T-cell (primary cell): ENCODE data around the gene ZNF106. TPM values are rescaled to one million over a fixed set of nuclear protein-coding genes. Genes with fewer than 3 reads are reported as not detected.

Experiments
- ATAC-seq, 4 experiments: fragments of 200-7000 bp in 3 of 4; fragments of 150-1000 bp in 1 of 4; cut with Tn5 transposase; replicated peaks in 1 of 4; 1 replicate in 3 of 4; 2 replicates in 1 of 4; pipeline ENCODE4 v1.10.0; 2021; ENCODE audit warnings: moderate library complexity in 3 of 4, mild to moderate bottlenecking in 2 of 4, moderate number of reproducible peaks in 1 of 4
- CTCF ChIA-PET, 2 donors: fragments of 300-600 bp; sonication (Branson Sonifier 250); formaldehyde crosslinking; loops; one replicate each; lab custom pipeline; 2022; ENCODE audit warnings: antibody characterized with exemption in 2 of 2; lab: Charles Lee
- POLR2A ChIA-PET, 2 donors: fragments of 300-600 bp; sonication (Branson Sonifier 250); formaldehyde crosslinking; loops; one replicate each; lab custom pipeline; 2022; ENCODE audit warnings: antibody characterized with exemption in 2 of 2; lab: Charles Lee
- DNase-seq, 35 experiments: peaks; one replicate each; pipeline versions ENCODE4 v3.0.0 to v3.0.0-alpha.2; 2013 to 2023
- H3K27ac ChIP-seq: one replicate; pipeline ENCODE4 v1.5.1; 2013; ENCODE audit warnings: low read length
- H3K27me3 ChIP-seq, 2 experiments: replicated peaks in 1 of 2; 1 replicate in 1 of 2; 2 replicates in 1 of 2; pipeline versions ENCODE4 v1.6.1 to v1.7.0; 2013; ENCODE audit warnings: low read length in 1 of 2, mixed read lengths in 1 of 2; ENCODE audit not compliant: control insufficient read depth in 2 of 2, insufficient read depth in 2 of 2; ENCODE audit errors: extremely low read depth in 1 of 2
- H3K36me3 ChIP-seq, 2 donors: 1 replicate in 1 of 2; 2 replicates in 1 of 2; pipeline versions ENCODE4 v1.6.1 to v1.7.0; 2013; ENCODE audit warnings: low read length in 1 of 2; ENCODE audit not compliant: control insufficient read depth in 2 of 2, insufficient read depth in 1 of 2; ENCODE audit errors: extremely low read depth in 1 of 2
- H3K4me1 ChIP-seq, 2 experiments: 1 replicate in 1 of 2; 2 replicates in 1 of 2; pipeline versions ENCODE4 v1.6.1 to v1.7.0; 2013; ENCODE audit warnings: low read length in 2 of 2, mixed read lengths in 1 of 2; ENCODE audit not compliant: insufficient read depth in 2 of 2, control insufficient read depth in 1 of 2; ENCODE audit errors: extremely low read depth in 1 of 2
- H3K4me3 ChIP-seq, 2 donors: 1 replicate in 1 of 2; 2 replicates in 1 of 2; pipeline versions ENCODE4 v1.5.1 to v1.7.0; 2013; ENCODE audit warnings: mild to moderate bottlenecking in 2 of 2, low read length in 1 of 2, moderate library complexity in 1 of 2; ENCODE audit not compliant: control insufficient read depth in 1 of 2; ENCODE audit errors: extremely low read depth in 1 of 2
- H3K9me3 ChIP-seq: 2 replicates; pipeline ENCODE4 v1.7.0; 2013
- H3K27ac Mint-ChIP-seq, 2 donors: one replicate each; pipeline ENCODE4 v1.8.0; 2020 to 2021; ENCODE audit warnings: mild to moderate bottlenecking in 2 of 2, mixed read lengths in 2 of 2
- H3K27me3 Mint-ChIP-seq, 2 donors: one replicate each; pipeline ENCODE4 v1.8.0; 2021 to 2022; ENCODE audit warnings: mixed read lengths in 2 of 2
- H3K36me3 Mint-ChIP-seq: one replicate; pipeline ENCODE4 v1.8.0; 2021; ENCODE audit warnings: mixed read lengths
- H3K4me1 Mint-ChIP-seq, 3 donors: one replicate each; pipeline ENCODE4 v1.8.0; 2020 to 2022; ENCODE audit warnings: mixed read lengths in 3 of 3, mild to moderate bottlenecking in 1 of 3
- H3K4me3 Mint-ChIP-seq, 3 donors: one replicate each; pipeline ENCODE4 v1.8.0; 2020 to 2022; ENCODE audit warnings: mild to moderate bottlenecking in 3 of 3, mixed read lengths in 3 of 3, moderate library complexity in 3 of 3
- H3K9me3 Mint-ChIP-seq, 3 donors: one replicate each; pipeline ENCODE4 v1.8.0; 2020 to 2022; ENCODE audit warnings: mixed read lengths in 3 of 3
- WGBS: methylation state at CpG from one replicate; pipeline ENCODE4 v1.1.5; 2013; ENCODE audit warnings: missing lambda C conversion rate; ENCODE audit not compliant: insufficient coverage; 5-methylcytosine and 5-hydroxymethylcytosine counted together
- total RNA-seq, 35 experiments: library from RNA in 6 of 35; stranded (reverse) in 6 of 35; fragments of 120-200 nt in 1 of 35; gene quantifications; one replicate each; pipeline versions ENCODE4 v1.2.1 to v1.2.4 and lab custom pipeline; 2013 to 2026

ZNF106 gene
- total RNA-seq, 5 donors from 2014 or later (not counting 1 experiment from before 2014, with no cell fraction given): 33.1 to 41.1 (median 36.7) TPM

GRCh38 chr15:42449770-42450424 lies 41.0 kb downstream of the ZNF106 start:
- DNase-seq (no peak), ATAC-seq (no peak)
- H3K36me3 ChIP-seq: peaks cover 6 to 61% of the 10 kb centered on the region in 2 donors
- no peaks in the 10 kb centered on the region for H3K9me3 Mint-ChIP-seq
- no peak overlapping the region for H3K27ac Mint-ChIP-seq
- no peak overlapping the region for H3K27ac ChIP-seq
- CTCF ChIA-PET: no interaction called here
- no peaks in the 10 kb centered on the region for H3K9me3 ChIP-seq
- no peak overlapping the region for H3K4me3 ChIP-seq
- H3K27me3 ChIP-seq: no peaks in the 10 kb centered on the region
- peaks cover 59% of the 10 kb centered on the region for H3K36me3 Mint-ChIP-seq
- no peak overlapping the region for H3K4me3 Mint-ChIP-seq
- no peaks in the 10 kb centered on the region for H3K4me1 Mint-ChIP-seq
- WGBS: 93% methylated on average over 9 of the region's 13 CpGs
- H3K27me3 Mint-ChIP-seq: no peaks in the 10 kb centered on the region
- POLR2A ChIA-PET: interaction anchor here in 1 of 2 donors (0.5 kb wide), 1 partner anchor 331 kb away, joined by 3 read pairs; no protein-coding TSS in a partner anchor
- H3K4me1 ChIP-seq: no peaks in the 10 kb centered on the region

GRCh38 chr15:42448281-42448680 lies 42.7 kb downstream of the ZNF106 start:
- ATAC-seq (no peak), DNase-seq (no peak)
- Mint-ChIP-seq H3K9me3 (no peaks in the 10 kb centered on the region), H3K27me3 (no peaks in the 10 kb centered on the region), H3K36me3 (peaks cover 57% of the 10 kb centered on the region), H3K4me3 (no peak overlapping the region), H3K27ac (no peak overlapping the region), H3K4me1 (no peaks in the 10 kb centered on the region)
- Histone ChIP-seq H3K9me3 (no peaks in the 10 kb centered on the region), H3K27ac (no peak overlapping the region), H3K4me3 (no peak overlapping the region), H3K4me1 (no peaks in the 10 kb centered on the region), H3K27me3 (no peaks in the 10 kb centered on the region), H3K36me3 (peaks cover 6 to 72% of the 10 kb centered on the region in 2 donors)
- POLR2A ChIA-PET: no interaction called here
- CTCF ChIA-PET: no interaction called here
- WGBS: 92% methylated on average over 2 of the region's 6 CpGs

GRCh38 chr15:42447599-42447998 lies 43.3 kb downstream of the ZNF106 start:
- no peak overlapping the region for H3K4me3 ChIP-seq
- Mint-ChIP-seq H3K4me3 (no peak overlapping the region), H3K9me3 (no peaks in the 10 kb centered on the region), H3K27me3 (no peaks in the 10 kb centered on the region), H3K27ac (no peak overlapping the region), H3K36me3 (peaks cover 57% of the 10 kb centered on the region), H3K4me1 (no peaks in the 10 kb centered on the region)
- WGBS: no CpG with 5 or more reads among the region's 2 CpGs
- DNase-seq: no peak
- POLR2A ChIA-PET: interaction anchor here in 1 of 2 donors (0.6 kb wide), 1 partner anchor 232 kb away, joined by 3 read pairs; no protein-coding TSS in a partner anchor
- H3K27me3 ChIP-seq: no peaks in the 10 kb centered on the region
- H3K9me3 ChIP-seq: no peaks in the 10 kb centered on the region
- H3K36me3 ChIP-seq: peaks cover 6 to 75% of the 10 kb centered on the region in 2 donors
- no peak for ATAC-seq
- no peaks in the 10 kb centered on the region for H3K4me1 ChIP-seq
- H3K27ac ChIP-seq: no peak overlapping the region
- CTCF ChIA-PET: no interaction called here

GRCh38 chr15:42445551-42445950 lies 45.4 kb downstream of the ZNF106 start:
- no peaks in the 10 kb centered on the region for H3K27me3 Mint-ChIP-seq

DNA sequence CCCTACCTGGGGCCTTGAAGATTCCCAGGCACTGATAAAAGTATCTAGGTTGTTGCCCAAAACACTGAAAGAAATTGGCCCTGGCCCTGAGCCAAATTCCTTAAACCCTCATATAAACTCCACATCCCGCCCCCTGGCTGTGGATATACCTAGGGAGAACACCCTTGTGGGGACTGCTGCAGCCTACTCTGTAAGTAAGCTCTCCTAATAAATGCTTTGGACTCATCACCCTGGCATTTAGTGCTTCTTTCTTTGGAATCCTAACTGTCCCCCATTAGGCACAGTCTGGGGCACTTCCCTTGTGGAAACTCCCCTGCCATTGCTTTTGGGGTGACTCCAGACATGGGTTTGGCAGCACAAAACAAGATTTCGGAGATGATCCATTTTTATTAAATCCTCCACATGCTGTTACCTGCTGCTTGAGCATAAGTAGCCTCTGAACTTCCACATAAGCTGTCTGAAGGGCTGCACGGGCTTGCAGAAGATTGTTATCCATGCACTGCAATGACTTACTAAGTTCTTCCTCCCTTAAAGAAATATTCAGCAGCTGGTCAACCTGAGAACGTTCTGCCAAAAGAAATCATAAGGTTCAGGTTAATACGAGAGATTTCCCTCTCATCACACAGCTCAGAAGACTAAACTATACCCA lies 46.4 kb downstream of the ZNF106 start:
- H3K27me3 ChIP-seq: no peaks in the 10 kb centered on the region
- ATAC-seq (no peak), DNase-seq (no peak)
- no peak overlapping the region for H3K4me3 ChIP-seq
- H3K27me3 Mint-ChIP-seq: no peaks in the 10 kb centered on the region
- WGBS: 83% methylated on average over 1 of the region's 5 CpGs
- H3K4me3 Mint-ChIP-seq: no peak overlapping the region
- no peak overlapping the region for H3K27ac Mint-ChIP-seq
- H3K9me3 ChIP-seq: no peaks in the 10 kb centered on the region
- peaks cover 0 to 65% of the 10 kb centered on the region in 2 donors for H3K36me3 ChIP-seq
- no peaks in the 10 kb centered on the region for H3K9me3 Mint-ChIP-seq
- peaks cover 44% of the 10 kb centered on the region for H3K36me3 Mint-ChIP-seq
- H3K4me1 Mint-ChIP-seq: no peaks in the 10 kb centered on the region
- no peaks in the 10 kb centered on the region for H3K4me1 ChIP-seq
- ChIA-PET POLR2A (no interaction called here), CTCF (no interaction called here)
- H3K27ac ChIP-seq: no peak overlapping the region

More at GRCh38 chr15:42445551-42445950, 45.4 kb downstream of the ZNF106 start:
- H3K4me3 Mint-ChIP-seq: no peak overlapping the region
- ATAC-seq (no peak), DNase-seq (no peak)
- Histone ChIP-seq H3K4me1 (no peaks in the 10 kb centered on the region), H3K9me3 (no peaks in the 10 kb centered on the region), H3K36me3 (peaks cover 6 to 72% of the 10 kb centered on the region in 2 donors), H3K27me3 (no peaks in the 10 kb centered on the region), H3K4me3 (no peak overlapping the region), H3K27ac (no peak overlapping the region)
- no peaks in the 10 kb centered on the region for H3K9me3 Mint-ChIP-seq
- H3K36me3 Mint-ChIP-seq: peaks cover 48% of the 10 kb centered on the region
- POLR2A ChIA-PET: interaction anchor here in 1 of 2 donors (0.5 kb wide), 1 partner anchor 58 kb away, joined by 3 read pairs; no protein-coding TSS in a partner anchor
- CTCF ChIA-PET: interaction anchor here in 1 of 2 donors (0.6 kb wide), 1 partner anchor 258 kb away, joined by 3 read pairs; no protein-coding TSS in a partner anchor
- no peaks in the 10 kb centered on the region for H3K4me1 Mint-ChIP-seq
- no peak overlapping the region for H3K27ac Mint-ChIP-seq

GRCh38 chr15:42427429-42428223 lies 63.3 kb downstream of the ZNF106 start:
- Mint-ChIP-seq H3K27ac (no peak overlapping the region), H3K9me3 (no peaks in the 10 kb centered on the region), H3K27me3 (no peaks in the 10 kb centered on the region), H3K4me1 (no peaks in the 10 kb centered on the region), H3K4me3 (no peak overlapping the region), H3K36me3 (peaks cover 54% of the 10 kb centered on the region)
- Histone ChIP-seq H3K9me3 (no peaks in the 10 kb centered on the region), H3K4me3 (no peak overlapping the region), H3K27me3 (no peaks in the 10 kb centered on the region), H3K4me1 (no peaks in the 10 kb centered on the region), H3K27ac (no peak overlapping the region), H3K36me3 (peaks cover 21 to 76% of the 10 kb centered on the region in 2 donors)
- 97% methylated on average over 4 of the region's 7 CpGs for WGBS
- ChIA-PET CTCF (no interaction called here), POLR2A (no interaction called here)
- ATAC-seq (no peak), DNase-seq (no peak)
